Measurements from ENCODE around the gene SEC11A.
A peak's percentile ranks its signal among the peaks of the same experiment; 100 is the strongest.

- TF ChIP-seq CTCF (IDR thresholded peaks at IDR 0.05; ENCODE audit: borderline replicate concordance, extremely low read depth, low read length, poor library complexity, severe bottlenecking) (peak; percentile 19), EZH2 (IDR thresholded peaks at IDR 0.05; ENCODE audit: borderline replicate concordance, low read depth, low read length, severe bottlenecking) (no peak)
Measured at GRCh38 chr15:84747416-84748273, 31.7 kb upstream of the SEC11A start.
